Lower leg skin (tissue), 4 donors: ENCODE data around the gene CACNA1D. TPM values are rescaled to one million over a fixed set of nuclear protein-coding genes. Genes with fewer than 3 reads are reported as not detected.

ENCODE experiments used
- DNase-seq, 2 donors: peaks; one replicate each; pipeline ENCODE4 v3.0.0-alpha.2; 2019; ENCODE audit warnings: low spot score in 2 of 2
- H3K4me3 ChIP-seq: fragments of 200-600 bp; sonication (generic); 2 replicates; pipeline ENCODE4 v1.5.1; 2017; ENCODE audit warnings: mild to moderate bottlenecking, low read depth; ENCODE audit not compliant: poor library complexity, severe bottlenecking
- POLR2A ChIP-seq, 2 donors: fragments of 450-650 bp; IDR thresholded peaks; one replicate each; pipeline ENCODE4 v1.6.1; 2016 to 2017; ENCODE audit warnings: antibody characterized with exemption in 2 of 2, mild to moderate bottlenecking in 1 of 2, moderate library complexity in 1 of 2
- WGBS, 2 donors: methylation state at CpG; one replicate each; pipeline ENCODE4 v1.1.5; 2018; 5-methylcytosine and 5-hydroxymethylcytosine counted together
- intact Hi-C: fragments of 100-400 bp; cut with DNase I; formaldehyde crosslinking; loops from one replicate; pipeline ENCODE4 v1.15.0; 2023; ENCODE audit warnings: low total_unique reads
- total RNA-seq, 4 donors: library from RNA; depleted of rRNA; stranded (reverse); fragments of >200 nt; gene quantifications; one replicate each; pipeline ENCODE4 v1.1.0, GENCODE V29; 2016
- TF ChIP-seq, protein P1 (sequence below), 3 donors: fragments of 450-650 bp; IDR thresholded peaks; one replicate each; pipeline ENCODE4 v1.5.1; 2016; ENCODE audit warnings: antibody characterized with exemption in 3 of 3, mild to moderate bottlenecking in 3 of 3, moderate library complexity in 2 of 3

Gene CACNA1D
- total RNA-seq, 4 donors from 2014 or later, result 2.4 to 12.5 (median 5.6) TPM

- no peak for DNase-seq
These were observed 123.6 kb downstream of the CACNA1D start for GRCh38 chr3:53617893-53618523.

DNA sequence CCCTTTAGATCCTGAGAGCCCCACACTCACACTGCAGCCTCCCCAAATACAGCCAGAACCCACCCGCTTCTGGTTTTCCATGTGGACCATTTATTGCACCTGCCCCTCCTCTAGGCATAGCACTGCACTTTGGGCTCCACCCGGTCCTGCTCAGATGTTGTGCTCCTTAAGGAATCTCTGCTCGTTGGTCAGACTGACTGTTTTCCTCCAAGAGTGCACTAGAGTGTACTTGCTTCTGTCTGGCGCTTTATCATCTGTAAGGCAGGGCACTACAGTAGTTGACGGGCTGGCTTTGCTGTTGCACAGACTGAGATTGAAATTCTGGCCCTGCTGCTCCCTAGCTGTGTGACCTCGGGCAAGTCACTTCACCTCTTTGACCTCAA is 124.1 kb downstream of the CACNA1D start:
- DNase-seq, result no peak
- H3K4me3 ChIP-seq, result no peak overlapping the region
- intact Hi-C loops, result no loop called here
- WGBS, 2 donors, result 77 to 86% methylated on average over 6 of the region's 6 CpGs
- TF ChIP-seq POLR2A (IDR thresholded peaks at IDR 0.05), result no peak
- TF ChIP-seq, protein P1, sequence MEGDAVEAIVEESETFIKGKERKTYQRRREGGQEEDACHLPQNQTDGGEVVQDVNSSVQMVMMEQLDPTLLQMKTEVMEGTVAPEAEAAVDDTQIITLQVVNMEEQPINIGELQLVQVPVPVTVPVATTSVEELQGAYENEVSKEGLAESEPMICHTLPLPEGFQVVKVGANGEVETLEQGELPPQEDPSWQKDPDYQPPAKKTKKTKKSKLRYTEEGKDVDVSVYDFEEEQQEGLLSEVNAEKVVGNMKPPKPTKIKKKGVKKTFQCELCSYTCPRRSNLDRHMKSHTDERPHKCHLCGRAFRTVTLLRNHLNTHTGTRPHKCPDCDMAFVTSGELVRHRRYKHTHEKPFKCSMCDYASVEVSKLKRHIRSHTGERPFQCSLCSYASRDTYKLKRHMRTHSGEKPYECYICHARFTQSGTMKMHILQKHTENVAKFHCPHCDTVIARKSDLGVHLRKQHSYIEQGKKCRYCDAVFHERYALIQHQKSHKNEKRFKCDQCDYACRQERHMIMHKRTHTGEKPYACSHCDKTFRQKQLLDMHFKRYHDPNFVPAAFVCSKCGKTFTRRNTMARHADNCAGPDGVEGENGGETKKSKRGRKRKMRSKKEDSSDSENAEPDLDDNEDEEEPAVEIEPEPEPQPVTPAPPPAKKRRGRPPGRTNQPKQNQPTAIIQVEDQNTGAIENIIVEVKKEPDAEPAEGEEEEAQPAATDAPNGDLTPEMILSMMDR (IDR thresholded peaks at IDR 0.05), result no peak

More at GRCh38 chr3:53617893-53618523, 123.6 kb downstream of the CACNA1D start:
- 86 to 91% methylated on average over 7 to 8 of the region's 8 CpGs for WGBS, 2 donors
- intact Hi-C loops, result no loop called here
- no peak for TF ChIP-seq POLR2A (IDR thresholded peaks at IDR 0.05)
- TF ChIP-seq, protein P1 (IDR thresholded peaks at IDR 0.05), result no peak
- no peak overlapping the region for H3K4me3 ChIP-seq

GRCh38 chr3:53618936-53619335 is 124.5 kb downstream of the CACNA1D start:
- WGBS, 2 donors, result 73 to 75% methylated on average over 5 of the region's 5 CpGs
- no peak overlapping the region for H3K4me3 ChIP-seq
- intact Hi-C loops, result no loop called here
- DNase-seq, result no peak
- TF ChIP-seq POLR2A (IDR thresholded peaks at IDR 0.05), result no peak
- TF ChIP-seq, protein P1 (IDR thresholded peaks at IDR 0.05), result no peak

DNA sequence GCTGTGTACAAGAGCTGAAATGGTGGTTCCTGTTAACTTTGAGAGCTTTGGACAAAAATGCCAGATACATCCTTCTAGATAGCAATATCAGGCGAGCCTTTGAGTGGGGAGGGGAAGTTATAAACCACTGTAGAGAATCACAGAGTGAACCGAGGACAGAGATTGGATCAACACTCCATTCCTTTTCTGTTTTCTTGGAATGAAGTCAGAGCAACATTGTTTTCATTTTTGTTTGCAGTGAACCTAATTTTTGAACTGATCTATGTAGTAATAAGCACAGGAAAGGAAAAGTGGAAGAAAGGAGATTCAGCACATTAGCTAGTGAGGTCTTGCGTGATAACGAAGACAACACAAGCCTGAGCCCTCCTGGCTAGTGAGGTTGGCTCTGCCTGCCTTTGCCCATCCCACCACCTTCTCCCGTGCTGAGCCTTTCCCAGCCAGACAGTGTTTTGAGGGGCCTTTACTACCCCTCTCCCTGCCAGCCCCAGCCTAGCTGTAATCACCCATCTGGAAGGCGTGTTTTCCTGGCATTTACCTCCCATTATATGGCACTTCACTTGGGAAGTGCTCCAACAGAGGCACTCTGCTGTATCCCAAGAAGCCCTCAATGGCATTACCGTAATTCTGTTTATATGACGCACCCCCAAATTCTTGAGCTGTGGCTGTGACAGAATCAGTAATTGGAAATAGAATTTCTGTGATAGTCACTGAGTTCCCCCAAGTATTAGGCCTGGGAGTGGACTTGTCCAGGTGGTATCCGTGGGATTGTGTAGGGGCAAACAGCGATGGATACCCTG is 129.8 kb downstream of the CACNA1D start:
- TF ChIP-seq, protein P1 (IDR thresholded peaks at IDR 0.05), result no peak
- no peak for TF ChIP-seq POLR2A (IDR thresholded peaks at IDR 0.05)
- intact Hi-C loops, result no loop called here
- no peak overlapping the region for H3K4me3 ChIP-seq
- 74 to 75% methylated on average over 10 of the region's 10 CpGs for WGBS, 2 donors
- no peak for DNase-seq

- intact Hi-C loops, result no loop called here
- no peak for DNase-seq
- TF ChIP-seq POLR2A (IDR thresholded peaks at IDR 0.05), result no peak
- TF ChIP-seq, protein P1 (IDR thresholded peaks at IDR 0.05), result no peak
- WGBS, 2 donors, result 48 to 59% methylated on average over 3 of the region's 3 CpGs
- H3K4me3 ChIP-seq, result no peak overlapping the region
These were observed 132.5 kb downstream of the CACNA1D start for GRCh38 chr3:53626876-53627275.
